ENCODE measurements around the gene CYP4F8.

GRCh38 chr19:15589760-15590451 is 25.1 kb upstream of the CYP4F8 start:
- TF ChIP-seq GATA3 (IDR thresholded peaks at IDR 0.05; ENCODE audit: low read depth, low read length) (no peak), GATA2 (IDR thresholded peaks at IDR 0.05; ENCODE audit: low read depth, low read length) (no peak)

Data from SH-SY5Y (cell line).